Measurements from ENCODE around the gene CTU1.

The CTU1 gene

DNA sequence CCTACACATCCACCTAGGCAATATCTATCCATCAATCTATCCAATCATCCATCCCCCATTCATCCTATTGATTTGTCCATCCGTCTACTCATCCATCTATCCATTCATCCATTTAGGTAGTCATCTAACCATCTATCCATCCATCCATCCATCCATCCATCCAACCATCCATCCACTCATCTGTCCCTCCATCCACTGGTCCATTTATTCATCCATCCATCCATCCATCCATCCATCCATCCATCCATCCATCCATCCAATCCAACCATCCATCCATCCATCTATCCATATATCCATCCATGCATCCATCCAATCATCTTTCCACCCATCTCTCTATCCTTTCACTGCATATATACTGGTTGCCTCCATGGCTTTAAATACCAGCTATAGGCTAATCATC, 47.2 kb downstream of the CTU1 start:
- DNase-seq (ENCODE audit: low read depth, low spot score) = no peak
- no peaks in the 10 kb centered on the region for H3K36me3 ChIP-seq (ENCODE audit: insufficient read depth, insufficient read length, low read length)
- no peak overlapping the region for H3K4me3 ChIP-seq (ENCODE audit: insufficient read length, low read depth)
- no peaks in the 10 kb centered on the region for H3K9me3 ChIP-seq (ENCODE audit: insufficient read depth, low read length)
- TF ChIP-seq ZNF274 (IDR thresholded peaks at IDR 0.05; ENCODE audit: low read depth, low read length) = no peak
- TF ChIP-seq YY1 (IDR thresholded peaks at IDR 0.05; ENCODE audit: insufficient read depth, insufficient read length) = no peak
- TF ChIP-seq SUZ12 (IDR thresholded peaks at IDR 0.05; ENCODE audit: extremely low read depth, insufficient read depth, insufficient read length) = no peak
- H3K9ac ChIP-seq (ENCODE audit: insufficient read length, low read depth) = no peak overlapping the region
- H3K4me1 ChIP-seq (ENCODE audit: insufficient read depth, insufficient read length) = no peaks in the 10 kb centered on the region
- H3K27me3 ChIP-seq (ENCODE audit: insufficient read depth, insufficient read length) = peaks cover 3% of the 10 kb centered on the region

DNA sequence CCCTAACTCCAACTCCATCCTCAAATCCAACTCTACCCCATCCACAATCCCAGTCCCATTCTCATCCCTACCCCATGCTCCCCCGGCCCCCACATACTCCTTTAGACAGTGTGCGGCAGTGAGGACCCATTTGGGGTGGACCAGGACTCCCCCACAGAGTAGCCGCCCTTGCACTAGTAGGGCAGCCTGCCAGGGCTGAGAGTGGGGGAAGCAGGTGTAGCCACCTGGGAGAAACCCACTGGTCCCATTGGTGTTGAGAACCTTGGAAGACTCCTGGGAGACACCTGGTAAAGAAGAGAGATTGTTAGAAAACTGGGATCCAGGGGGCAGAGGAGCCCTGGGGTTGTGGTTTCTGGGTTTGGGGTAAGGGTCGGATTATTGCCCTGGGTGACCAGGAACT, 47.9 kb downstream of the CTU1 start:
- Histone ChIP-seq H3K4me1 (ENCODE audit: insufficient read depth, insufficient read length) (no peaks in the 10 kb centered on the region), H3K36me3 (ENCODE audit: insufficient read depth, insufficient read length, low read length) (no peaks in the 10 kb centered on the region), H3K27me3 (ENCODE audit: insufficient read depth, insufficient read length) (no peaks in the 10 kb centered on the region), H3K9me3 (ENCODE audit: insufficient read depth, low read length) (no peaks in the 10 kb centered on the region), H3K4me3 (ENCODE audit: insufficient read length, low read depth) (no peak overlapping the region), H3K9ac (ENCODE audit: insufficient read length, low read depth) (no peak overlapping the region)
- DNase-seq (ENCODE audit: low read depth, low spot score) = no peak
- TF ChIP-seq ZNF274 (IDR thresholded peaks at IDR 0.05; ENCODE audit: low read depth, low read length) = no peak
- TF ChIP-seq YY1 (IDR thresholded peaks at IDR 0.05; ENCODE audit: insufficient read depth, insufficient read length) = no peak
- TF ChIP-seq SUZ12 (IDR thresholded peaks at IDR 0.05; ENCODE audit: extremely low read depth, insufficient read depth, insufficient read length) = no peak

DNA sequence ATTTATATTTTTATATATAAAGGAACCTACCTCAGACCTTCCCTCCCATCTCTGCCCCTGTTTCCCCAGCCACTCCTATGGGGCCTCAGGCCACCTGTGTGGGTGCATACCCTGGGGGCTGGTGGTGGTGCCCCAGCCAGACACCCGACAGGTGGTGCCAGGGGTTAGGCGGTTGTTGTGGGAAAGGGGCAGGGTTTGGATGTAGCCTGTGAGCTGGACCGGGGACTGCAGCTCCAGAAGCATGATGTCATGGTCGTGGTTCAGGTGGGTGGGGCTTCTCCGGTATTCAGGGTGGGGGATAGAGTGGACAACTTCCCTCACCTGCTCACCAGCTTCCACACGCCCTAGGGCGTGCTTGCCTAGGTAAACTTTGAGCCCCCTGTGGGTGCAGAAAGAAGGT, 48.5 kb downstream of the CTU1 start:
- no peak overlapping the region for H3K4me3 ChIP-seq (ENCODE audit: insufficient read length, low read depth)
- no peak for DNase-seq (ENCODE audit: low read depth, low spot score)
- no peaks in the 10 kb centered on the region for H3K27me3 ChIP-seq (ENCODE audit: insufficient read depth, insufficient read length)
- H3K9ac ChIP-seq (ENCODE audit: insufficient read length, low read depth) = no peak overlapping the region
- H3K4me1 ChIP-seq (ENCODE audit: insufficient read depth, insufficient read length) = no peaks in the 10 kb centered on the region
- TF ChIP-seq SUZ12 (IDR thresholded peaks at IDR 0.05; ENCODE audit: extremely low read depth, insufficient read depth, insufficient read length) (no peak), YY1 (IDR thresholded peaks at IDR 0.05; ENCODE audit: insufficient read depth, insufficient read length) (no peak), ZNF274 (IDR thresholded peaks at IDR 0.05; ENCODE audit: low read depth, low read length) (no peak)
- H3K36me3 ChIP-seq (ENCODE audit: insufficient read depth, insufficient read length, low read length) = no peaks in the 10 kb centered on the region
- no peaks in the 10 kb centered on the region for H3K9me3 ChIP-seq (ENCODE audit: insufficient read depth, low read length)

DNA sequence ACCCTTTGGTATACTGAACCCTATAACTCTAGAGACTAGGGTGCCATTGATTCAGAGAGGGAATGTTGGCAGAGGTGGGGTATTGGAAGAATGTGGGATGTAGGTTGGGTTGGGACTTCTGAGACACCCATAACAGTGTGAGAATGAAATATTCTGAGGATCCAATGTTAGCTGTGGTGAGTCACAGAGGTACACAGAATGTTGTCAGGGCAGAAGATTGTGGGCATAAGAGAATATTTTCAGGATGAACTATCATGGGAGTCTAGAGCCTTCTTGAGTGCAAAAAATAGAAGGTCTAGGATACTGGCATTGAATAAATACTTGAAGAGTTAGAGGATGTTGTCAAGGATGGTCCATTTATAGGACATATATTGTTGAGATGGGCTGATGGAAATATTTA, 52.3 kb downstream of the CTU1 start:
- H3K36me3 ChIP-seq (ENCODE audit: insufficient read depth, insufficient read length, low read length) = no peaks in the 10 kb centered on the region
- no peaks in the 10 kb centered on the region for H3K27me3 ChIP-seq (ENCODE audit: insufficient read depth, insufficient read length)
- no peak overlapping the region for H3K4me3 ChIP-seq (ENCODE audit: insufficient read length, low read depth)
- peaks cover 2% of the 10 kb centered on the region for H3K4me1 ChIP-seq (ENCODE audit: insufficient read depth, insufficient read length)
- H3K9ac ChIP-seq (ENCODE audit: insufficient read length, low read depth) = no peak overlapping the region
- no peaks in the 10 kb centered on the region for H3K9me3 ChIP-seq (ENCODE audit: insufficient read depth, low read length)
- no peak for DNase-seq (ENCODE audit: low read depth, low spot score)
- TF ChIP-seq SUZ12 (IDR thresholded peaks at IDR 0.05; ENCODE audit: extremely low read depth, insufficient read depth, insufficient read length) = no peak
- TF ChIP-seq ZNF274 (IDR thresholded peaks at IDR 0.05; ENCODE audit: low read depth, low read length) = no peak
- TF ChIP-seq YY1 (IDR thresholded peaks at IDR 0.05; ENCODE audit: insufficient read depth, insufficient read length) = no peak
